Measurements from ENCODE around the gene ATF7IP2.
"Not testable (repeated sequence)": the region's sequence is repeated elsewhere in the genome, so short reads cannot be mapped to it uniquely, and the experiment has no call there.

Gene ATF7IP2

GRCh38 chr16:10447289-10447688 lies 61.4 kb downstream of the ATF7IP2 start:
- no peak overlapping the region for H3K9ac ChIP-seq (ENCODE audit: low read depth in 1 of 2, low read length in 2 of 2)
- no peaks in the 10 kb centered on the region for H3K27me3 ChIP-seq (ENCODE audit: control insufficient read depth in 1 of 2, insufficient read depth in 2 of 2, low read length in 2 of 2)
- peaks cover 15 to 45% of the 10 kb centered on the region in 2 donors for H3K36me3 ChIP-seq (ENCODE audit: control insufficient read depth in 1 of 2, insufficient read depth in 2 of 2, low read length in 2 of 2)
- no peak overlapping the region for H3K4me3 ChIP-seq (ENCODE audit: low read depth in 1 of 2, low read length in 2 of 2)
- no peak overlapping the region for H3K27ac ChIP-seq (ENCODE audit: low read depth, low read length)
- H3K9me3 ChIP-seq (ENCODE audit: control insufficient read depth in 1 of 2, low read length in 2 of 2): peaks cover 16 to 32% of the 10 kb centered on the region in 2 donors
- H3K4me1 ChIP-seq (ENCODE audit: control insufficient read depth in 1 of 2, insufficient read depth in 2 of 2, low read length in 2 of 2): no peaks in the 10 kb centered on the region

DNA sequence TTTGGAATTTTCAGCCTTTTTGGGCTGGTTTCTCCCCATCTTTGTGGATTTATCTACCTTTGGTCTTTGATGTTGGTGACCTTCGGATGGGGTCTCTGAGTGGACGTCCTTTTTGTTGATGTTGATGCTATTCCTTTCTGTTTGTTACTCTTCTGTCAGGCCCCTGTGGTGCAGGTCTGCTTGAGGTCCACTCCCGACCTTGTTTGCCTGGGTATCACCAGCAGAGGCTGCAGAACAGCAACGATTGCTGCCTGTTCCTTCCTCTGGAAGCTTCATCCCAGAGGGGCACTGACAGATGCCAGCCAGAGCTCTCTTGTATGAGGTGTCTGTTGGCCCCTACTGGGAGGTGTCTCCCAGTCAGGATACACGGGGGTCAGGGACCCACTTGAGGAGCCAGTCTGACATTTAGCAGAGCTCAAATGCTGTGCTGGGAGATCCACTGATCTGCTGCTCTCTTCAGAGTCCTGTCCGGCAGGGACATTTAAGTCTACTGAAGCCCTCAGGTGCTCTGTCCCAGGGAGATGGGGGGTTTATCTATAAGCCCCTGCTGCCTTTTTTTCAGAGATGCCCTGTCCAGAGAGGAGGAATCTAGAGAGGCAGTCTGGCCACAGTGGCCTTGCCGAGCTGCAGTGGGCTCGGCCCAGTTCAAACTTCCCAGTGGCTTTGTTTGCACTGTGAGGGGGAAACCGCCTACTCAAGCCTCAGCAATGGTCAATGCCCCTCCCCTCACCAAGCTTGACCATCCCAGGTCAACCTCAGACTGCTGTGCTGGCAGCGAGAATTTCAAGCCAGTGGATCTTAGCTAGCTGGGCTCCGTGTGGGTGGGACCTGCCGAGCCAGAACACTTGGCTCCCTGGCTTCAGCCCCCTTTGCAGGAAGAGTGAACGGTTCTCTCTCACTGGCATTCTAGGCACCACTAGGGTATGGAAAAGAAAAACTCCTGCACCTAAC lies 66.6 kb downstream of the ATF7IP2 start:
- not testable (repeated sequence) for H3K27me3 ChIP-seq (ENCODE audit: control insufficient read depth in 1 of 2, insufficient read depth in 2 of 2, low read length in 2 of 2); H3K4me1 ChIP-seq (ENCODE audit: control insufficient read depth in 1 of 2, insufficient read depth in 2 of 2, low read length in 2 of 2); H3K27ac ChIP-seq (ENCODE audit: low read depth, low read length); H3K4me3 ChIP-seq (ENCODE audit: low read depth in 1 of 2, low read length in 2 of 2); H3K9me3 ChIP-seq (ENCODE audit: control insufficient read depth in 1 of 2, low read length in 2 of 2); H3K9ac ChIP-seq (ENCODE audit: low read depth in 1 of 2, low read length in 2 of 2)
- peaks cover 1 to 19% of the 10 kb centered on the region in 2 donors for H3K36me3 ChIP-seq (ENCODE audit: control insufficient read depth in 1 of 2, insufficient read depth in 2 of 2, low read length in 2 of 2)

GRCh38 chr16:10453159-10453510 lies 67.3 kb downstream of the ATF7IP2 start:
- Histone ChIP-seq H3K36me3 (ENCODE audit: control insufficient read depth in 1 of 2, insufficient read depth in 2 of 2, low read length in 2 of 2) (peaks cover 2 to 19% of the 10 kb centered on the region in 2 donors), H3K4me1 (ENCODE audit: control insufficient read depth in 1 of 2, insufficient read depth in 2 of 2, low read length in 2 of 2) (no peaks in the 10 kb centered on the region), H3K9me3 (ENCODE audit: control insufficient read depth in 1 of 2, low read length in 2 of 2) (no peaks in the 10 kb centered on the region), H3K27me3 (ENCODE audit: control insufficient read depth in 1 of 2, insufficient read depth in 2 of 2, low read length in 2 of 2) (no peaks in the 10 kb centered on the region), H3K9ac (ENCODE audit: low read depth in 1 of 2, low read length in 2 of 2) (no peak overlapping the region), H3K27ac (ENCODE audit: low read depth, low read length) (no peak overlapping the region), H3K4me3 (ENCODE audit: low read depth in 1 of 2, low read length in 2 of 2) (no peak overlapping the region)

GRCh38 chr16:10465821-10466220 lies 80.0 kb downstream of the ATF7IP2 start:
- H3K9me3 ChIP-seq (ENCODE audit: control insufficient read depth in 1 of 2, low read length in 2 of 2): no peaks in the 10 kb centered on the region
- no peak overlapping the region for H3K4me3 ChIP-seq (ENCODE audit: low read depth in 1 of 2, low read length in 2 of 2)
- no peak overlapping the region for H3K9ac ChIP-seq (ENCODE audit: low read depth in 1 of 2, low read length in 2 of 2)
- H3K27me3 ChIP-seq (ENCODE audit: control insufficient read depth in 1 of 2, insufficient read depth in 2 of 2, low read length in 2 of 2): no peaks in the 10 kb centered on the region
- H3K36me3 ChIP-seq (ENCODE audit: control insufficient read depth in 1 of 2, insufficient read depth in 2 of 2, low read length in 2 of 2): peaks cover 4 to 14% of the 10 kb centered on the region in 2 donors
- no peaks in the 10 kb centered on the region for H3K4me1 ChIP-seq (ENCODE audit: control insufficient read depth in 1 of 2, insufficient read depth in 2 of 2, low read length in 2 of 2)
- no peak overlapping the region for H3K27ac ChIP-seq (ENCODE audit: low read depth, low read length)

DNA sequence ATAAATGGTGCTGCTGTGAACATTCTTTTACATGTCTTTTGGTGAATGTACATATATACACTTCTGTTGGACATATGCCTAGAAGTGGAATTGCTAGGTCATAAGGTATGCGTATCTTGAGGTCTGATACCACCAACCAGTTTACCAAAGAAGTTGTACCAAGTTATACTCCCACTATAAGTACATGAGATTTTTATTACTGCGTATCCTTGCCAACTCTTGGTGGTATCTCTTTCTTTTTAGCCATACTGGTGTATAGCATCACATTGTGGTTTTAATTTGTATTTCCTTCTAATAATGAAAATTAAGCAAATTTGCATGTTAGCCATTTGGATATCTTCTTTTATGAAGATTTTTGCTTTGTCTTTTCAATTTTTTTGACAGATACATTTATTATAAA lies 80.5 kb downstream of the ATF7IP2 start:
- H3K4me3 ChIP-seq (ENCODE audit: low read depth in 1 of 2, low read length in 2 of 2): no peak overlapping the region
- no peaks in the 10 kb centered on the region for H3K4me1 ChIP-seq (ENCODE audit: control insufficient read depth in 1 of 2, insufficient read depth in 2 of 2, low read length in 2 of 2)
- no peaks in the 10 kb centered on the region for H3K9me3 ChIP-seq (ENCODE audit: control insufficient read depth in 1 of 2, low read length in 2 of 2)
- no peak overlapping the region for H3K9ac ChIP-seq (ENCODE audit: low read depth in 1 of 2, low read length in 2 of 2)
- no peak overlapping the region for H3K27ac ChIP-seq (ENCODE audit: low read depth, low read length)
- H3K27me3 ChIP-seq (ENCODE audit: control insufficient read depth in 1 of 2, insufficient read depth in 2 of 2, low read length in 2 of 2): no peaks in the 10 kb centered on the region
- peaks cover 4 to 14% of the 10 kb centered on the region in 2 donors for H3K36me3 ChIP-seq (ENCODE audit: control insufficient read depth in 1 of 2, insufficient read depth in 2 of 2, low read length in 2 of 2)

- Histone ChIP-seq H3K4me1 (ENCODE audit: control insufficient read depth in 1 of 2, insufficient read depth in 2 of 2, low read length in 2 of 2) (no peaks in the 10 kb centered on the region), H3K4me3 (ENCODE audit: low read depth in 1 of 2, low read length in 2 of 2) (no peak overlapping the region), H3K9ac (ENCODE audit: low read depth in 1 of 2, low read length in 2 of 2) (no peak overlapping the region), H3K27me3 (ENCODE audit: control insufficient read depth in 1 of 2, insufficient read depth in 2 of 2, low read length in 2 of 2) (no peaks in the 10 kb centered on the region), H3K9me3 (ENCODE audit: control insufficient read depth in 1 of 2, low read length in 2 of 2) (no peaks in the 10 kb centered on the region), H3K27ac (ENCODE audit: low read depth, low read length) (no peak overlapping the region), H3K36me3 (ENCODE audit: control insufficient read depth in 1 of 2, insufficient read depth in 2 of 2, low read length in 2 of 2) (peaks cover 4 to 14% of the 10 kb centered on the region in 2 donors)
These were observed 81.0 kb downstream of the ATF7IP2 start for GRCh38 chr16:10466861-10467260.

DNA sequence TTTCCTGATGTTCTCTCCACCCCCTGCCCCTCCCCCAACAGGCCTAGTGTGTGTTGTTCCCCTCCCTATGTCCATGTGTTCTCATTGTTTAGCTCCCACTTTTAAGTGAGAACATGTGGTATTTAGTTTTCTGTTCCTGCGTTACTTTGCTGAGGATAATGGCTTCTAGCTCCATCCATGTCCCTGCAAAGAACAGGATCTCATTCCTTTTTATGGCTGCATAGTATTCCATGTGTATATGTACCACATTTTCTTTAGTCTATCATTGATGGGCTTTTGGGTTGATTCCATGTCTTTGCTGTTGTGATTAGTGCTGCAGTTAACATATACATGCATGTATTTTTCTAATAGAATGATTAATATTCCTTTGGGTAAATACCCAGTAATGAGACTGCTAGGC lies 90.8 kb downstream of the ATF7IP2 start:
- not testable (repeated sequence) for H3K9me3 ChIP-seq (ENCODE audit: control insufficient read depth in 1 of 2, low read length in 2 of 2); H3K4me1 ChIP-seq (ENCODE audit: control insufficient read depth in 1 of 2, insufficient read depth in 2 of 2, low read length in 2 of 2); H3K4me3 ChIP-seq (ENCODE audit: low read depth in 1 of 2, low read length in 2 of 2); H3K27ac ChIP-seq (ENCODE audit: low read depth, low read length); H3K9ac ChIP-seq (ENCODE audit: low read depth in 1 of 2, low read length in 2 of 2); H3K27me3 ChIP-seq (ENCODE audit: control insufficient read depth in 1 of 2, insufficient read depth in 2 of 2, low read length in 2 of 2)
- peaks cover 0 to 14% of the 10 kb centered on the region in 2 donors for H3K36me3 ChIP-seq (ENCODE audit: control insufficient read depth in 1 of 2, insufficient read depth in 2 of 2, low read length in 2 of 2)

GRCh38 chr16:10480151-10480550 lies 94.3 kb downstream of the ATF7IP2 start:
- Histone ChIP-seq H3K4me3 (ENCODE audit: low read depth in 1 of 2, low read length in 2 of 2) (no peak overlapping the region), H3K9me3 (ENCODE audit: control insufficient read depth in 1 of 2, low read length in 2 of 2) (no peaks in the 10 kb centered on the region), H3K4me1 (ENCODE audit: control insufficient read depth in 1 of 2, insufficient read depth in 2 of 2, low read length in 2 of 2) (no peaks in the 10 kb centered on the region), H3K27me3 (ENCODE audit: control insufficient read depth in 1 of 2, insufficient read depth in 2 of 2, low read length in 2 of 2) (no peaks in the 10 kb centered on the region), H3K36me3 (ENCODE audit: control insufficient read depth in 1 of 2, insufficient read depth in 2 of 2, low read length in 2 of 2) (peaks cover 0 to 12% of the 10 kb centered on the region in 2 donors), H3K9ac (ENCODE audit: low read depth in 1 of 2, low read length in 2 of 2) (no peak overlapping the region), H3K27ac (ENCODE audit: low read depth, low read length) (no peak overlapping the region)

DNA sequence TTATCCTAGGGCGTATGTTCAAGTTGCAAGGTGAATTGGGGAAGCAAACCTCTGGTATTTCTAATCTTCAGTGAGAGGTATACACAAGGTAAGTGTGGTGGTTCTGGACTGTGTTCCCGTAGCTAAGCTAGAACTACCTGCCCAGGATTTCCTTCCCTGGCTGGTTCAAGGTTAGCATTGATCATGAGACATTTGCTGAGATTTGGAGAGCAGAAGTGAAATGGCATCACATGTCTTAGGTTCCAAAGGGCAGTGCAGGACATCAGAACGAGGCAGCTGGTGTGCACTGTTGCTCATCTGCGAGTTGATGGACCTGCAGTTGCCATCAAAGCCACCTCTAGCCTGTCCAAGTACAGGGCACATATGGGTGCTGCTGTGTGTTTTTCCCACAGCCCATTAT lies 99.3 kb downstream of the ATF7IP2 start:
- Histone ChIP-seq H3K4me3 (ENCODE audit: low read depth in 1 of 2, low read length in 2 of 2) (no peak overlapping the region), H3K9ac (ENCODE audit: low read depth in 1 of 2, low read length in 2 of 2) (no peak overlapping the region), H3K4me1 (ENCODE audit: control insufficient read depth in 1 of 2, insufficient read depth in 2 of 2, low read length in 2 of 2) (no peaks in the 10 kb centered on the region), H3K9me3 (ENCODE audit: control insufficient read depth in 1 of 2, low read length in 2 of 2) (peaks cover 13 to 15% of the 10 kb centered on the region in 2 donors), H3K27ac (ENCODE audit: low read depth, low read length) (no peak overlapping the region), H3K36me3 (ENCODE audit: control insufficient read depth in 1 of 2, insufficient read depth in 2 of 2, low read length in 2 of 2) (peaks cover 0 to 14% of the 10 kb centered on the region in 2 donors), H3K27me3 (ENCODE audit: control insufficient read depth in 1 of 2, insufficient read depth in 2 of 2, low read length in 2 of 2) (no peaks in the 10 kb centered on the region)

DNA sequence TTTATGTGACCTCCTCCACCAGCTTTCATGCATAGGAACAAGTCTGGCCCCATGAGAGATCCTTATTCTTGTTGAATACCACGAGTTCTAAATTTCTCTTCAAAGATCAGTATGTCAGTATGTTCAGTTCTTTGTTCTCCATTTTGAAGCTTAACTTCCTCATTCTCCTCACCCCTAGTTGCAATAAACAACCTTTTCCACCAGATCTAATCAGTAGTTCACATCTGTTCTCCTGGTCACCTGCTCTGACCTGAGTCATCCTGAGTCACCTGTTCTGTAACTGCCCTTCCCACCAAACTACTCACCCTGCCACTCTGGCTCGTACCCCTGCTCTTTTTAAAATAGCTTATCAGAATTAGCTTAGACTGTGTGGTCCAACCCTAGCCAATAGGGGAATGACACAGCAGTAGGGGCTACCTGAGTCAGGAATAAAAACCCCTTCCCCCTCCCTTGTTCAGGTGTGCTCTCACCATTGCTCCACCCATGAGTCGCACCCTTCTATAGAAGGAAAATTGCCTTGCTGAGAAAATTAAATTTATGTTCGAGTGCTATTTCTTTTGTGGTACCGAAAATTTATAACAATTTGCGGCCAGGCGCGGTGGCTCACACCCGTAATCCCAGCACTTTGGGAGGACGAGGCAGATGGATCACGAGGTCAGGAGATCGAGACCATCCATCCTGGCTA lies 100.0 kb downstream of the ATF7IP2 start:
- Histone ChIP-seq H3K4me3 (ENCODE audit: low read depth in 1 of 2, low read length in 2 of 2) (no peak overlapping the region), H3K4me1 (ENCODE audit: control insufficient read depth in 1 of 2, insufficient read depth in 2 of 2, low read length in 2 of 2) (no peaks in the 10 kb centered on the region), H3K27ac (ENCODE audit: low read depth, low read length) (no peak overlapping the region), H3K9ac (ENCODE audit: low read depth in 1 of 2, low read length in 2 of 2) (no peak overlapping the region), H3K36me3 (ENCODE audit: control insufficient read depth in 1 of 2, insufficient read depth in 2 of 2, low read length in 2 of 2) (peaks cover 0 to 14% of the 10 kb centered on the region in 2 donors), H3K27me3 (ENCODE audit: control insufficient read depth in 1 of 2, insufficient read depth in 2 of 2, low read length in 2 of 2) (no peaks in the 10 kb centered on the region), H3K9me3 (ENCODE audit: control insufficient read depth in 1 of 2, low read length in 2 of 2) (peaks cover 13 to 15% of the 10 kb centered on the region in 2 donors)

All from duodenal mucosa (tissue), 2 donors.